GM18909 (cell line): ENCODE measurements around the gene CASP2.

ENCODE experiments used
- ATAC-seq: cut with Tn5 transposase; IDR thresholded peaks from one replicate; pipeline ENCODE4 v1.9.1; 2021; ENCODE audit warnings: mild to moderate bottlenecking; ENCODE audit not compliant: unreplicated experiment, poor library complexity

The CASP2 gene

DNA sequence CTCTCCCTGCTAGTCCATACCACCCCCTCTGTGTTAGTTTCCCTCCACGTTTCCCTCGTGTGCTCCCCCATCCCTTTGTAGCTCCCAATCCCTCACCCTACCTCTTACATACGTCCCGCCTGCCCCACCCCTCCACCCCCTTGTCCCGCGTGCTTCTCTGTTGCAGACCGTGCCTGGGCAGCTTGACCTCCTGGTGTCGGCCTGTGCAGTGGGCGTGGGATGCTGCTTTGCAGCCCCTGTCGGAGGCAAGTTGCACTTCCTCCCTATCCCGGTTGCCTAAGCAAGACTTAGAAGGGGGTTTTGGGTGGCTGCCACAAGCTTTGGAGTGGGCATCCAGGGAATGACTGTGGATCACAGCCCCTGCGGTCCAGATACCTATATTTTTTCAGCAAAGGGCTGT, 35.5 kb downstream of the CASP2 start:
- ATAC-seq: no peak

DNA sequence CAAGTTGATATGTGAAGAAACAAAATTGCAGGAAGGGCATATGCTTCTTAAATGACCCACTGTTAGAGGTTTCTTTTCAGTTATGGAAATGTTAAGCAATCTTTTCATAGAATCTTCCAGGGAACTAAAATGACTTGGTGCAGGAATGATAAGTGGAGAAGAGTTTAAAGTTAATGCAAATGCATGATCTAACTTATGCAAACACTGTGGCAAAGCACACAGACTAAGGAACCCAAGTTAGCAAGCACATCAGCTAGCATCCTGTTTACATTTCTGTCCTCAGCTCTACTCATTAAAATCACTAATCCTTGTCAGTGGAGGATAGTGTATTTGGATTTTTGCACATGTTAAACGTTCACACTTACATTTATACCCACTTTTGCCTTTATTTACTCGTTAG, 37.1 kb downstream of the CASP2 start:
- ATAC-seq: peak; percentile 74

DNA sequence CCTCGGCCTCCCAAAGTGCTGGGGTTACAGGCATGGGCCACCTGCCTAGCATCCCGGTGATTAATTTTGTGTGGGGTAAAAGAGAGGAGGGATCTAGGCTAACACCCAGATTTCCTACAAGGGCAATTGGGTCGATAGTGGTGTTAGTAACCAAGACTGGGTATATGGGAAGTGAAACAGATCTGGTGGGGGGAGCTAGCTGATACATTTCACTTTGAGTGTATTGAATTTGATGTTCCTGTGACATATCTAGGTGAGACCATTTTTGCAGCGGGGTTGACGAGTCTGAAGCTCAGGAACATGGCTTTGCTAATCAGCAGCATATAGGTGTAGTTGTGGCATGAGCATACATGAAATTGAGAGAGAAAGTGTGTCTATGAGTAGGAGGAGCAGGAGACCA, 39.8 kb downstream of the CASP2 start:
- peak; percentile 73 for ATAC-seq

GRCh38 chr7:143329471-143330170, 41.5 kb downstream of the CASP2 start:
- no peak for ATAC-seq

DNA sequence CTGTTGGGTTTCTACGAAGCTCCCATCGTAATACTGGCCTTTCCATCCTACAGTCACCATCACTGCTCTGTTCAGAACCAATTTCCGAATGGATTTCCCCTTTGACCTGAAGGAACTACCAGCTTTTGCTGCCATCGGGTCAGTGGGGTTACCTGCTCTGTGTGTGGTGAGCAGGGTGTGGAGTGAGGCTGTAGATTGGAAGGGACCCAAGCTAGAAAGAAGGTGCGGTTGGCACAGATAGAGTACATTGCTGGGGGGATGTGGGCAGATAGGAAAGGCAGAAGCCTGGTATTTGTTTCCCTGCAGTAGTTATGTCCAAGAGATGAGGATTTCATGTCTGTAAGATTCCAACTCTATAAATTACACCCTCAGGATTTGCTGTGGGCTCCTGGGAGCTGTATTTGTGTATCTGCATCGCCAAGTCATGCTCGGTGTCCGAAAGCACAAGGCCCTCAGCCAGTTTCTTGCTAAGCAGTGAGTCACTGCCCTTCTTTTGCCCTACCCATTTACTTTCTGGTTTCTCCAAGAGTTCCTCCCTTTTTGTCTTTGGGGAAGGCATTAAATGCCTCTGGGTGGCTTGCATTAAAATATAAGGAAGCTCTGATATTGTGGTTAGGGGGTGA, 43.1 kb downstream of the CASP2 start:
- ATAC-seq: no peak

DNA sequence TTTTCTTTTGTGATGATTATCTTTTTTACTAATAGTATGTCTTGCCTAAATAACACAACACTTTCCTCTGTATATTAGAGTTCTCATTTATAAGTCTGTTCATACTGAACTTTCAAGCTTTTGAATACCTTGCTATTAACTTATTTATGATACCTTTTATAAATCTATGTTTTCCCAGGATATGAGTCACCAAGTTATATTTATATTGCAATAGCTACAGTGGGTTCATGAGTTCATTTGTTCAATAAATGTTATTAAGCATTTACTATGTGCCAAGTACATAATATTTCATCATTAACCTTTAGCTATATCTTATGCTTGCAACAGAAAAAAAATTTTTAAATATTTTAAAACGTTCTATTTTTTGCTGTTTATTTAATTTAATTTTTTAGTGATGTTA, 46.1 kb downstream of the CASP2 start:
- ATAC-seq: no peak

GRCh38 chr7:143337216-143337615, 49.1 kb downstream of the CASP2 start:
- ATAC-seq: no peak

DNA sequence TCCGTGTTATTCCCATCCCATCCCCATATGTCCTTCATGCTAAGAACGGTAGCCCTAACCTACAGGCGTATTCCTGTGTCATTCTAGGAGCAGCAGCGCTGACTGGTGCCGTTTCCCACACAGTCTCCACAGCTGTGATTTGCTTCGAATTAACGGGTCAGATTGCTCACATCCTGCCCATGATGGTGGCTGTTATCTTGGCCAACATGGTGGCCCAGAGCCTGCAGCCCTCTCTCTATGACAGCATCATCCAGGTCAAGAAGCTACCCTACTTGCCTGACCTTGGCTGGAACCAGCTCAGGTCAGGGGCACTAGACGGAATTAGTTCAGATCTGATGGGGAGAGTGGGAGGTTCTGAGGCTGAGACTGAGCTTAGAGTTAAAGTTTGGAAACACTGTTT, 53.7 kb downstream of the CASP2 start:
- ATAC-seq: no peak

DNA sequence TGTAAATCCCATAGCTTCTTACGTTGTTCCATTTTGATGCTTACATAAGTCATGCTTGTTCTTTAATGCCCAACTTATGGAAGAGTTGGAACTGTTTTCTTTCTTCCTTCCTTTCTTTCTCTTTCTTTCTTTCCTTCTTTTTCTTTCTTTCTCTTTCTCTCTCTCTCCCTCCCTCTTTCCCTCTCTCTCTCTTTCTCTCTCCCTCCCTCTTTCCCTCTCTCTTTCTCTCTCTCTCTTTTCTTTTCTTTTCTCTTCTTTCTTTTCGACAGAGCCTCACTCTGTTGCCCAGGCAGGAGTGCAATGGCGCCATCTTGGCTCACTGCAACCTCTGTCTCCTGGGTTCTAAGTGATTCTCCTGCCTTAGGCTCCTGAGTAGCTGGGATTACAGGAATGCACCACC, 55.4 kb downstream of the CASP2 start:
- ATAC-seq: no peak

DNA sequence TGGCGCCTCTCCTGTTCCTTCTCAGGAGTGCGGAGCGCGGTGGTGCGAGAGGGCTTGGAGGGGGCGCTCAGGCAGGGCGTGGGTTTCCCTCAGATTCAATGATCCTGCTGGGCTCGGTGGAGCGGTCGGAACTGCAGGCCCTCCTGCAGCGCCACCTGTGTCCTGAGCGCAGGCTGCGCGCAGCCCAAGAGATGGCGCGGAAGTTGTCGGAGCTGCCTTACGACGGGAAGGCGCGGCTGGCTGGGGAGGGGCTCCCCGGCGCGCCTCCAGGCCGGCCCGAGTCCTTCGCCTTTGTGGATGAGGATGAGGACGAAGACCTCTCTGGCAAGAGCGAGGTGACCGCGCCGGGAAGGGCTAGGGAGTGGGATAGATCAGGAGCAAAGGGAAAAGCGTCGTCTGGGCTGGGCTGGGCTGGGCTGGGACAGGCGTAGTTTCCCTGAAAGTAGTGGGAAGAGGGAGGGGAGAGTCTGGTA, 57.3 kb downstream of the CASP2 start:
- peak; percentile 80 for ATAC-seq

DNA sequence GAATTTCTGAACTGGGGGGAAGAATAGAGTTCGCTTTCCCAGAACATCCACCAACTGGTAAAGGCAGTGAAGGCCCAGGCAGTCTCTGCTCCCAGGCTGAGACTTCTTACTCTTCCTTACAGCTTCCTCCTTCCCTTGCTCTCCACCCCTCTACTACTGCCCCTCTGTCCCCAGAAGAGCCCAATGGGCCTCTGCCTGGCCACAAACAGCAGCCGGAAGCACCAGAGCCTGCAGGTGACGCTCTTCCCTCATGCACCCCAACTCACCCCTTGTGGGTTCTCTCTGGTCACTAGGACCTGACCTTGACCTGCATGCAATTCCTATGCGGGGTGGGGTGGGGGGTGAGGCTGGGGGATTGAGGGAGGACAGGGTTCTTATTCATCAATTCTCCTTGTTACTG, 57.9 kb downstream of the CASP2 start:
- ATAC-seq: no peak

DNA sequence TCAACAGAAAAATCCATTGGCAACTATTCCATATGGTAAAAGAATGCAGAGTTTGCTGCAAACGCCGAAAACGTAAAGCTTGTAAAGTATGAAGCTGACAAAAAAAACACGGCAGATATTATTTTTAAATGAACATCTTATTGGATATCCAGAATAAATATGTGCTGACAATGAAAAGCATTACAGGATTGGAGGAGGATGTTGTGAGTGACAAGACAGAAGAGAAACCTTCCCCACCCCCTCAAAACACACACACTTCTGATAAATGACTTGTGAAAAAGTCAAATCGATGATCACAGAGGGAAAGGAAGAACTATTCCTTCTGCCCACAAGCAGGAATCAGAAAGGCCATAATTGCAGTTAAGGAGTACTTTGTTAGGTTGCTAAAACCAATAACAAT, 59.8 kb downstream of the CASP2 start:
- ATAC-seq: no peak

DNA sequence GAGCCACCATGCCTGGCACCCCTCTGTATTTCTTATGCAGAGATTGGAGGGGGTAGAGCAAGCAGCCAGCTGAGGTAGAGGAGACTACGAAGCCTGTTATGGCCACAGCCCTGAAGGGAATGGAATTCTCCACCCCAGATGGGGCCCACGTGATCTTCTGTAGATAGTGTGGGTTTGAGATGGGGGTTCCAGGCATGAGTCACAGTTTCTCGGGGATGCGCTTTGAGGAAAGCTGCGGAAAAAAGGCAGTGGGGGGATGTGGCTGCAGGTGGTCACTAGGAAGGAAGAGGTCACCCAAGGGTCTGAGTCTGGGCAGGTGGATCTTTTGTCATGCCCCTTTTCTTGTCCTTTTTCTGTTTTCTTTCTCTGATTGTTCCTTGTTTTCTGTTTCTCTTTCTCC, 62.9 kb downstream of the CASP2 start:
- no peak for ATAC-seq

GRCh38 chr7:143351574-143351973, 63.4 kb downstream of the CASP2 start:
- ATAC-seq: no peak

DNA sequence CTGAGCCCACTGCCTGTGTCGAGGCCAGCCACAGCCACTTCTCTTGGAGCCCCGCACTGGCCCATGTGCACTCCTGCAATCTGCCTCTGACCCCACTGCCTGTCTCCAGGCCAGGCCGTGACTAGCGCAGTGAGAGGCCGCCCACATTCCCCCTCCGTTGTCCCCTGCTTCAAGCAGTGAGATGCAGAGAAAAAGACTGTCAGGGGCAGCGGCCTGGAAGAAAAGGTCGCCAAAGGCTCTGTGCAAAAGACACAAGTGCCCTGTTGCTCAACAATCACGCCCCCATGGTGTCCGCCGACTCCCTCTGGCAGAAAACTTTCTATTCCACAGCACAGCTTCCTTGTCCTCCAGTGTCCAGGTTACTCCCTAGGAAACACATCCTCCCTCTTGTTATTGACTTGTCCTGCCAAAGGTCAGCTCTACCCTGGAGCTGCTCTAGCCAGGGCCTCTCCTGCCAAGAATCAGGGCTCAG, 64.4 kb downstream of the CASP2 start:
- no peak for ATAC-seq

- ATAC-seq: no peak
These were observed 66.2 kb downstream of the CASP2 start for GRCh38 chr7:143354376-143354775.

- ATAC-seq: no peak
These were observed 66.8 kb downstream of the CASP2 start for GRCh38 chr7:143354965-143355364.

GRCh38 chr7:143355450-143356385, 67.6 kb downstream of the CASP2 start:
- no peak for ATAC-seq

DNA sequence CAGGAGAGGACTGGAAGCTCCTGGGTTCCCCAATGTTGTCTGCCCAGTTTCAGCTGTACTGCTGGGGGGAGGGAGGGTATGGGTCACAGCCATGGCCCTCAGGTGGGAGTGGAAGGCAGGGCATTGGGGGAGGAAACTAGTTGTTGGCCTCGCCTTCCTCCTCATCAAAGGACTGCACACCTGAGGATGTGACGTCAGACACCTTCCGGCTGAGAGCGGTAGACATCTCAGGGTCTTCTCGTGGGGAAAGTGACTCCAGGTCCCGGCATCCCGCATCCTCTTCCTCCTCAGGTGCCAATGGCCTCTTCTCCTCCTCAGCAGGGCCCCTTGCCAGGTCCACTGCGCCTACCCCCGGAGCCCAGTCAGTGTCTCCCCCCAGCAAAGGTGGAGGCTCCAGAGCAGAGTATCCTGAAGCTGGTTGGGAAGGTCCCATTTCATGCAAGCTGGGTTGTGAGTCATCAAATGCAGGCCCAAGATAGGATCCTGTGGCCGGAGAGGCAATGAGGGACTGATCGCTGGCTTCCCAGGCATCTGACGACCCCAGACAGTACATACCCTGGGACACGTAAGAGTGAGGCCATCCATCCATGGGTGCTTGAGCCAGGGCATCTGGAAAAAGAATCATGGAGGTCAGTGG, 68.4 kb downstream of the CASP2 start:
- ATAC-seq: no peak
